T-cell (primary cell): ENCODE results near the gene SVOPL. TPM values are rescaled to one million over a fixed set of nuclear protein-coding genes. Genes with fewer than 3 reads are reported as not detected.

Source experiments
- ATAC-seq, 4 experiments: fragments of 200-7000 bp in 3 of 4; fragments of 150-1000 bp in 1 of 4; cut with Tn5 transposase; replicated peaks in 1 of 4; 1 replicate in 3 of 4; 2 replicates in 1 of 4; pipeline ENCODE4 v1.10.0; 2021; ENCODE audit warnings: moderate library complexity in 3 of 4, mild to moderate bottlenecking in 2 of 4, moderate number of reproducible peaks in 1 of 4
- CTCF ChIA-PET, 2 donors: fragments of 300-600 bp; sonication (Branson Sonifier 250); formaldehyde crosslinking; loops; one replicate each; lab custom pipeline; 2022; ENCODE audit warnings: antibody characterized with exemption in 2 of 2; lab: Charles Lee
- POLR2A ChIA-PET, 2 donors: fragments of 300-600 bp; sonication (Branson Sonifier 250); formaldehyde crosslinking; loops; one replicate each; lab custom pipeline; 2022; ENCODE audit warnings: antibody characterized with exemption in 2 of 2; lab: Charles Lee
- DNase-seq, 35 experiments: peaks; one replicate each; pipeline versions ENCODE4 v3.0.0 to v3.0.0-alpha.2; 2013 to 2023
- H3K27ac ChIP-seq: one replicate; pipeline ENCODE4 v1.5.1; 2013; ENCODE audit warnings: low read length
- H3K27me3 ChIP-seq, 2 experiments: replicated peaks in 1 of 2; 1 replicate in 1 of 2; 2 replicates in 1 of 2; pipeline versions ENCODE4 v1.6.1 to v1.7.0; 2013; ENCODE audit warnings: low read length in 1 of 2, mixed read lengths in 1 of 2; ENCODE audit not compliant: control insufficient read depth in 2 of 2, insufficient read depth in 2 of 2; ENCODE audit errors: extremely low read depth in 1 of 2
- H3K36me3 ChIP-seq, 2 donors: 1 replicate in 1 of 2; 2 replicates in 1 of 2; pipeline versions ENCODE4 v1.6.1 to v1.7.0; 2013; ENCODE audit warnings: low read length in 1 of 2; ENCODE audit not compliant: control insufficient read depth in 2 of 2, insufficient read depth in 1 of 2; ENCODE audit errors: extremely low read depth in 1 of 2
- H3K4me1 ChIP-seq, 2 experiments: 1 replicate in 1 of 2; 2 replicates in 1 of 2; pipeline versions ENCODE4 v1.6.1 to v1.7.0; 2013; ENCODE audit warnings: low read length in 2 of 2, mixed read lengths in 1 of 2; ENCODE audit not compliant: insufficient read depth in 2 of 2, control insufficient read depth in 1 of 2; ENCODE audit errors: extremely low read depth in 1 of 2
- H3K4me3 ChIP-seq, 2 donors: 1 replicate in 1 of 2; 2 replicates in 1 of 2; pipeline versions ENCODE4 v1.5.1 to v1.7.0; 2013; ENCODE audit warnings: mild to moderate bottlenecking in 2 of 2, low read length in 1 of 2, moderate library complexity in 1 of 2; ENCODE audit not compliant: control insufficient read depth in 1 of 2; ENCODE audit errors: extremely low read depth in 1 of 2
- H3K9me3 ChIP-seq: 2 replicates; pipeline ENCODE4 v1.7.0; 2013
- H3K27ac Mint-ChIP-seq, 2 donors: one replicate each; pipeline ENCODE4 v1.8.0; 2020 to 2021; ENCODE audit warnings: mild to moderate bottlenecking in 2 of 2, mixed read lengths in 2 of 2
- H3K27me3 Mint-ChIP-seq, 2 donors: one replicate each; pipeline ENCODE4 v1.8.0; 2021 to 2022; ENCODE audit warnings: mixed read lengths in 2 of 2
- H3K36me3 Mint-ChIP-seq: one replicate; pipeline ENCODE4 v1.8.0; 2021; ENCODE audit warnings: mixed read lengths
- H3K4me1 Mint-ChIP-seq, 3 donors: one replicate each; pipeline ENCODE4 v1.8.0; 2020 to 2022; ENCODE audit warnings: mixed read lengths in 3 of 3, mild to moderate bottlenecking in 1 of 3
- H3K4me3 Mint-ChIP-seq, 3 donors: one replicate each; pipeline ENCODE4 v1.8.0; 2020 to 2022; ENCODE audit warnings: mild to moderate bottlenecking in 3 of 3, mixed read lengths in 3 of 3, moderate library complexity in 3 of 3
- H3K9me3 Mint-ChIP-seq, 3 donors: one replicate each; pipeline ENCODE4 v1.8.0; 2020 to 2022; ENCODE audit warnings: mixed read lengths in 3 of 3
- WGBS: methylation state at CpG from one replicate; pipeline ENCODE4 v1.1.5; 2013; ENCODE audit warnings: missing lambda C conversion rate; ENCODE audit not compliant: insufficient coverage; 5-methylcytosine and 5-hydroxymethylcytosine counted together
- total RNA-seq, 35 experiments: library from RNA in 6 of 35; stranded (reverse) in 6 of 35; fragments of 120-200 nt in 1 of 35; gene quantifications; one replicate each; pipeline versions ENCODE4 v1.2.1 to v1.2.4 and lab custom pipeline; 2013 to 2026

The SVOPL gene
- total RNA-seq, 5 donors from 2014 or later (not counting 1 experiment from before 2014, with no cell fraction given), result 1.2 TPM; not detected in 4

DNA sequence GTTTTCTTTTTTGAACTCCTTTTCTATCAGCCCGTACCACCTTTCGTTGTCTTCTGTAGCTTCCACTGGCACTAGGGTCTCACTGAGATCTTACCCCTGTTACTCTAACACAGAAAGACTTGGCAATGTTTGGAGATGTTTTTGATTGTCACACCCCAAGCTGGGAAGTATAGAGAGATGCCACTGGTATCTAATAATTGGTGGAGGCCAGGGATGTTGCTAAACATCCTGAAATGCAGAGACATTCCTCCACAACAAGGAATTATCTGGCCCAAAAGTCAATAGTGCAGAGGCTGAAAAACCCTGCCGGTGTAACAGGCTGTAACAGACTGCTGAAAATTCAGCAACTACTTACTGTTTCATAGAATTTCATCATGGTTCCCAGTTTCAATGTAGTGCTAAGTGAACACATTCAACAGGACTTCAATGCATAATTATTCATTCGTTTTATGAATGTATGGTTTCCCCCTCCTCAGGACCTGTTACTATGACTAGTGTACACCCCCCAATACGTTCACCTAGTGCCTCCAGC lies 125.2 kb downstream of the SVOPL start:
- ChIA-PET CTCF (no interaction called here), POLR2A (no interaction called here)
- H3K27ac ChIP-seq, result no peak overlapping the region
- ATAC-seq (no peak), DNase-seq (no peak)
- H3K4me1 Mint-ChIP-seq, result peaks cover 0 to 6% (median 4%) of the 10 kb centered on the region in 3 donors
- H3K36me3 ChIP-seq, result peaks cover 0 to 39% of the 10 kb centered on the region in 2 donors
- WGBS, result no CpG with 5 or more reads among the region's 5 CpGs
- no peaks in the 10 kb centered on the region for H3K9me3 Mint-ChIP-seq
- peaks cover 66% of the 10 kb centered on the region for H3K36me3 Mint-ChIP-seq
- H3K27me3 Mint-ChIP-seq, result no peaks in the 10 kb centered on the region
- H3K27me3 ChIP-seq, result no peaks in the 10 kb centered on the region
- H3K27ac Mint-ChIP-seq, result no peak overlapping the region
- H3K9me3 ChIP-seq, result no peaks in the 10 kb centered on the region
- H3K4me1 ChIP-seq, result no peaks in the 10 kb centered on the region
- no peak overlapping the region for H3K4me3 Mint-ChIP-seq
- no peak overlapping the region for H3K4me3 ChIP-seq

DNA sequence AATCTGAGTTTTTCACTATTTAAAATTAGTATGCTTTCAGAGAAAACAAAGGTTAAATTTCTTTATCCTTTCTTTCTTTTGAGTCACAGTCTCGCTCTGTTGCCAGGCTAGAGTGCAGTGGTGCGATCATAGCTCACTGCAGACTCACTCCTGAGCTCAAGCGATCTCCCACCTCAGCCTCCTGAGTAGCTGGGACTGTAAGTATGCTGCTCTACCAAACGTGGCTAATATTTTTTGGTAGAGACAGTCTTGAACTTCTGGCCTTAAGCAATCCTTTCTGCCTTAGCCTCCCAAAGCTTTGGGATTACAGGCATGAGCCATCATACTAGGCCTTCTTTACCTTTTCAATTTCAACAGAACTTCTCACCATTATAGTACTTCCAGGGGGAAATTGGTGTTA lies 127.4 kb downstream of the SVOPL start:
- POLR2A ChIA-PET, result no interaction called here

GRCh38 chr7:138570715-138571114 lies 130.4 kb downstream of the SVOPL start:
- ChIA-PET CTCF (no interaction called here), POLR2A (interaction anchor here in 1 of 2 donors (0.5 to 0.7 kb wide), 2 partner anchors 140 to 442 kb away, joined by 5 read pairs; no protein-coding TSS in a partner anchor)
- Histone ChIP-seq H3K4me1 (no peaks in the 10 kb centered on the region), H3K36me3 (peaks cover 9 to 42% of the 10 kb centered on the region in 2 donors), H3K27ac (no peak overlapping the region), H3K9me3 (peaks cover 3% of the 10 kb centered on the region), H3K4me3 (no peak overlapping the region), H3K27me3 (no peaks in the 10 kb centered on the region)
- no peak overlapping the region for H3K4me3 Mint-ChIP-seq
- peaks cover 72% of the 10 kb centered on the region for H3K36me3 Mint-ChIP-seq
- peaks cover 1 to 5% (median 2%) of the 10 kb centered on the region in 3 donors for H3K9me3 Mint-ChIP-seq
- no peak overlapping the region for H3K27ac Mint-ChIP-seq
- WGBS, result 100% methylated on average over 3 of the region's 4 CpGs
- no peak for ATAC-seq
- H3K4me1 Mint-ChIP-seq, result peaks cover 0 to 3% (median 3%) of the 10 kb centered on the region in 3 donors
- H3K27me3 Mint-ChIP-seq, result no peaks in the 10 kb centered on the region
- DNase-seq, result no peak

More for the DNA sequence above, 127.4 kb downstream of the SVOPL start:
- DNase-seq (no peak), ATAC-seq (no peak)
- H3K27me3 ChIP-seq, result no peaks in the 10 kb centered on the region
- WGBS, result 100% methylated on average over 3 of the region's 4 CpGs
- H3K36me3 ChIP-seq, result peaks cover 0 to 38% of the 10 kb centered on the region in 2 donors
- Mint-ChIP-seq H3K36me3 (peaks cover 71% of the 10 kb centered on the region), H3K9me3 (no peaks in the 10 kb centered on the region), H3K4me1 (peaks cover 0 to 6% (median 4%) of the 10 kb centered on the region in 3 donors), H3K27me3 (no peaks in the 10 kb centered on the region), H3K27ac (no peak overlapping the region), H3K4me3 (no peak overlapping the region)
- CTCF ChIA-PET, result no interaction called here
- no peaks in the 10 kb centered on the region for H3K9me3 ChIP-seq
- no peaks in the 10 kb centered on the region for H3K4me1 ChIP-seq
- H3K4me3 ChIP-seq, result no peak overlapping the region
- H3K27ac ChIP-seq, result no peak overlapping the region

- H3K4me1 Mint-ChIP-seq, result no peaks in the 10 kb centered on the region
- DNase-seq, result no peak
- peaks cover 3% of the 10 kb centered on the region for H3K9me3 ChIP-seq
- no peak overlapping the region for H3K27ac Mint-ChIP-seq
- no peak for ATAC-seq
- CTCF ChIA-PET, result no interaction called here
- H3K4me3 Mint-ChIP-seq, result no peak overlapping the region
- H3K36me3 ChIP-seq, result peaks cover 19 to 52% of the 10 kb centered on the region in 2 donors
- WGBS, result no CpG with 5 or more reads among the region's 3 CpGs
- H3K4me3 ChIP-seq, result no peak overlapping the region
- H3K27ac ChIP-seq, result no peak overlapping the region
- H3K36me3 Mint-ChIP-seq, result peaks cover 81% of the 10 kb centered on the region
- H3K9me3 Mint-ChIP-seq, result peaks cover 14 to 18% (median 15%) of the 10 kb centered on the region in 3 donors
- no peaks in the 10 kb centered on the region for H3K4me1 ChIP-seq
- H3K27me3 ChIP-seq, result no peaks in the 10 kb centered on the region
- no peaks in the 10 kb centered on the region for H3K27me3 Mint-ChIP-seq
- POLR2A ChIA-PET, result no interaction called here
Observed at GRCh38 chr7:138569418-138569817, 131.7 kb downstream of the SVOPL start.

DNA sequence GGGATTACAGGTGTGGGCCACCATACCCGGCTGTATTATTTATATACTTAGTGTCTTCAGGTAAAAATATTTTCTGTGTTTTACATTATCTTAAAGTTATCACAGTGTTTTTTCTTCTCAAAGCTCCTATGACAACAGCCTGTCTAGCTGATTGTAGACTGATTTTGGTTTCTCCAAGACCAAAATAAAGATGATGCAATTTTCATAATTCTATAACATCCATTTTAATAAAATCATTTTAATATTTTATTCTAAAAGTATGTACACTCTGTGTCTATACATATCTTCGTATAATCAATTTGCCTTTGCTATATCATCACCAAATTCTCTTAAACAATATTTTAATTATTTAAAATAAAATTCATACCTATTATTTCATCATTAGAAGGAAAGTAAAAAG lies 132.5 kb downstream of the SVOPL start:
- Histone ChIP-seq H3K4me3 (no peak overlapping the region), H3K27me3 (no peaks in the 10 kb centered on the region), H3K4me1 (no peaks in the 10 kb centered on the region), H3K9me3 (peaks cover 3% of the 10 kb centered on the region), H3K27ac (no peak overlapping the region), H3K36me3 (peaks cover 23 to 53% of the 10 kb centered on the region in 2 donors)
- POLR2A ChIA-PET, result interaction anchor here in 1 of 2 donors (0.6 kb wide), 1 partner anchor 165 kb away, joined by 3 read pairs; no protein-coding TSS in a partner anchor
- DNase-seq (no peak), ATAC-seq (no peak)
- no peak overlapping the region for H3K27ac Mint-ChIP-seq
- H3K27me3 Mint-ChIP-seq, result no peaks in the 10 kb centered on the region
- WGBS, result no CpG with 5 or more reads among the region's 2 CpGs
- CTCF ChIA-PET, result interaction anchor here in 1 of 2 donors (0.6 kb wide), 1 partner anchor 118 kb away, joined by 5 read pairs; no protein-coding TSS in a partner anchor
- no peak overlapping the region for H3K4me3 Mint-ChIP-seq
- H3K36me3 Mint-ChIP-seq, result peaks cover 82% of the 10 kb centered on the region
- no peaks in the 10 kb centered on the region for H3K4me1 Mint-ChIP-seq
- H3K9me3 Mint-ChIP-seq, result peaks cover 17 to 26% (median 20%) of the 10 kb centered on the region in 3 donors

DNA sequence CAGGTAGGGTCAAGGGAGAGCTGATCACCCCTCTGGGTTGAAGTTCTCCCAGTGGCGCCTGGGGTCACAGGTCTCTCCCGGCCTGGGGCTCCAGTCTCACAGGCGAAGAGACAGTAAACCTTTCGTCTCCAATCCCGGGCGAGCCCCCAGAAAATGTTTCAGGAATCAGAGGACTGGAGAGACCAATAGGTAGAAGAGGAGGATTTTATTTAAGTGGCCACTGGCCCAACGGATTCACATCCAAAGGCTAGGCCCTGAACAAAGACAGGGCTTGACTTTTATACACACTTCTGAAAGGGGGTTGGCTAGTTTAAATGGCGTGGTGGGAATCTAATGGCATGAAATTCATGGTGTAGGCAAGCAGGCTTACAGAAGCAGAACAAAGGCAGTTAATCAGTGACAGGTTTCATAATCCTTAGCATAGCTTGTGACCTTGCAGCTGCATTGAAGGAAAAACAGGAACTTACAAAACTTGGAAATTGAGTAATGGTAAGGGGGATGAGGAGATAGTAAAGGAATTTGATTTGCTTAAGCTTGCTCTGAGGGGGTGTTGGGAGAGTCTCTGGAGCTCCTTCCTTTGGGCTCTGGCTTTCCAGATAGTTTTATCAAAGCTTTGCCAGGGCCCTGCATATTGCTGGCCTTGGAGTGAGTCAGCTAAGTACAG lies 135.6 kb downstream of the SVOPL start:
- ChIA-PET POLR2A (no interaction called here), CTCF (no interaction called here)
- Mint-ChIP-seq H3K27ac (no peak overlapping the region), H3K27me3 (no peaks in the 10 kb centered on the region), H3K9me3 (peaks cover 29 to 47% (median 31%) of the 10 kb centered on the region in 3 donors), H3K4me1 (no peaks in the 10 kb centered on the region), H3K4me3 (no peak overlapping the region), H3K36me3 (peaks cover 89% of the 10 kb centered on the region)
- ATAC-seq (no peak), DNase-seq (no peak)
- Histone ChIP-seq H3K4me1 (no peaks in the 10 kb centered on the region), H3K9me3 (peaks cover 3% of the 10 kb centered on the region), H3K4me3 (peak overlapping the region in 1 of 2 donors; percentile 38), H3K36me3 (peaks cover 37 to 60% of the 10 kb centered on the region in 2 donors), H3K27me3 (no peaks in the 10 kb centered on the region), H3K27ac (no peak overlapping the region)
- 100% methylated on average over 7 of the region's 8 CpGs for WGBS
